HK-2 (cell line): ENCODE data around the gene EBF3.

ENCODE experiments used
- DNase-seq: peaks from one replicate; pipeline ENCODE4 v3.0.0-alpha.2; 2018; ENCODE audit not compliant: unreplicated experiment

Gene EBF3

DNA sequence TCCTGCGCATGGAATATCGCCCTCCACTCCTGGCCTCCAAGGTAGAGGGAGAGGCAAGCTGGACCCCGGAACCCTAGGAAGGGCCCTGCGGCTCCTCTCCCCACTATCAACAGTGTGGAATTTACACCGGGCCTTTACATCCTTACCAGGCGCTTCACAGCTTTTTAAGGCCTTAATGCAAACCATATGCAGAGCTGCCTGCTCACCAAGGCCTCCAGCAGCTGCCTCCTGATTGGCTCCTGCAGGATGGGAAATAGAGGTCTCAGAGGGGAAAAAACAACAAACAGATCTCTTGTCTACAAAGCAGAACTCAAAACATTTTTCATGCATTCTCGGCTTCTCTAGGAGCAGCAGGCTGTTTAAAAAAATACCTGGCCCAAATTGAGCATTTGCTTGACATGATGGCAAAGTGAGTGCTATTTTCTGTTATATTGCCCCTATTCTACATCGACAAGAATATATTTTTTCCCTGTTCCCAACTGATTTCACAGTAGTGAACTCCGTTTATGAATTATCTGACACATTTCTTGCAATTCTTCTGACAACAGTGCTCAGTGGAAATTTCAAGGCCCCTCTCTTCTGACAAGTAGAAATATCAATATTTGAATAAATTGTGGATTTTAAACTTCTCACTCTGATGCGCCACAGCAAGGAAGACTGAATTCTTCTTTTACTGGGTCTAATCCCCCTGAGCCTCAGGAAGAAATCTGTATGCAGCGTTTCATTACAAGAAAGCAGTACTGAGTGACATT lies 51.7 kb downstream of the EBF3 start:
- DNase-seq = no peak

DNA sequence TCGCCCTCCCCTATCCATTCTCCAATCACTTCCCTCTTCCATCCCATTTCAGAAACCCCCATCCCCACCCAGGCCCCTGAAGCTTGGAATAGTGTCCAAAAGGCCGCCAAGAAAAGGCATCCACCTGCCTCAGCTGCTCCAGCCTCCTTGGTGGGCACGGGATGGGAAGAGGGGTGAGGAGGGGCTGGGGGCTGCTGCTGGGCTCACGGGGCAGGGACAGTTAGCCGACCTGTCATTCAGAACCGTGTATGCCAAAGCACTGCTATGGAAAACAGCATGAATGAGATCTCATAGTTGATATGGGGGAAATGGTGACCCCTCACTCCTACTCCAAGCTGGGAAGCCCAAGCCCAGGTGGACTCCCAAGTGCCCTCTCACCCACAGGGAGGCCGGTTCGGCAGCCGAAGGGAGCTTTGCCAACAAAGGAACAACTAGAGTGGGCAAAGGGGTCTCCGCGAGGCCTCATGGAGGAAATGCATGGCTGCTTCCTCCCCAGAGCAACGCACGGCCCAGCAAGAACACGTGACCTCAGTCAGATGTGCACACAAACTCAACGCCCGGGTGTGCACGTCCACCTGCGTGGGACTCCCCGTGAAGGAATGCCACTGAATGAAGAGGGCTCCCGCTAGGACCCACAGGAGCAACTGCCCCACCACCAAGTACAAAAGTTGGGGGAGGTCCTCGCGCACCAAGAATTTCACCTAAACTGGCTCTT lies 52.5 kb downstream of the EBF3 start:
- no peak for DNase-seq

DNA sequence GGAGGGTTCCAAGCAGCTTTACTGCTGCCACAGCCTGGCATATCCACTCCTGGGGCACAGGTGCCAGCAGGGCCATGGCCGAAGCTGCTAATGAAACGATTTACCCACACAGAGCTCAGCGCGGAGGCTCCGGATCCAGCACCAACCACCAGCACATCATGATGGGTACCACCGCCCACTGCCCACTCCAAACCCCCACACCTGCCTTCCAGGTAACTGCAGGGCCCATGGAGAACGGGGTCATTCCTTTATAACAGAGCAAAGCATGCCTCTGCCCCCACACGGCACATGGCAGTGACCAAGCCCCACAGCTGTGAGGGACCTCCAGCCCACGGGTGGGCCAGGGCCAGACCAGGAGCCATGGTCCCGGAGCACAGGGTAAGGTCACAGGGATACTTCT lies 53.2 kb downstream of the EBF3 start:
- DNase-seq = no peak

DNA sequence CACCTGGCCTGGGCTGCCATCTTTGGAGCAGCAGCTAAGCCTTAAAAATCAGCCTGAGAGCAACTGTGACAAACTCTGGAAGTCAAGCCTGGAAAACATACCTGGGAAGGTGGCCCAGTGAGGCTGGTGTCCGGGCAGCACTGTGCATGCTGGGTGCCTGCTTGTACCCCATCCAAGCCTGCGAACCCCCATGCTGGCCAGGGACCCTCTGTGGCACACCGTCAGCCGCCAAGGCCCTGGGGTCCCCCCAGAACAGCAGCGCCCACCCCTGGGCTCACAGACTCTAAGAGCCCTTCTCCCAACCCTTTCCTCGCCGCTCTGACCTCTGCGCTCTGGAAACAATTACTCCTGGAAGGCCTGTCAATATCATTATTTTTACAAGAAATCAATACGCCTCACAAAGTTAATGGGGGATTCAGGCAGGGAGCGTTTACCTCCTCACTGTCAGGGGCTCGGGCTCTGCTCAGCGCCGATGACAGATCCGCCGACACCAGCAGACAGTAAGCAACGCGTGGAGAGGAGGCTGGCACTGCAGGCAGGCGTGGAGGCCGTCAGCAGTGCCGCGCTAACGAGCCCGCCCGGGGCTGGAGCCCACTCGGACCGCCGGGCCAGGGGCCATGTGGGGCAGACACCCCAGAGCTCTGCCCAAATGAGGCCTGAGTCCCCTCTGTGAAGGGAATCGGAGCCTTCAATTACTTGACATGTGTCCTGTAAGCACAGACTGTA lies 54.4 kb downstream of the EBF3 start:
- DNase-seq = no peak

DNA sequence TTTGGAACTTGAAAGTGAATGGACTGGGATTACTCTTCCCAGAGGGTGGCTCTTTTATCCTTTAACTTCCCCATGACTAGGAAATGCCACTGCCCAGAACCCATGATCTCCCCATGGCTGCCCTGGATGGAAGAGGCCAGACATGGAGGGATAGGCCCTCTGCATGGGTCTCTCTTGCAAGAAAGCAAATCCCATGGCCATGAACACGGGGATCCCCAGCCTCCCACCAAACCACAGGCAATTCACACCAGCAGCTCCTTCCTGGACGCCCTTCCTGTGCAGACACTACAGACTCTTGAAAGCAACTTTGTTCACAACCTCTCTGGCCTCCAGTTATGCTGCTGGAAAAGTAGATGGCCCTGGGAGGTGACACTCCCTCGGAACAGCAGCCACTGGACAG lies 55.0 kb downstream of the EBF3 start:
- DNase-seq = no peak

DNA sequence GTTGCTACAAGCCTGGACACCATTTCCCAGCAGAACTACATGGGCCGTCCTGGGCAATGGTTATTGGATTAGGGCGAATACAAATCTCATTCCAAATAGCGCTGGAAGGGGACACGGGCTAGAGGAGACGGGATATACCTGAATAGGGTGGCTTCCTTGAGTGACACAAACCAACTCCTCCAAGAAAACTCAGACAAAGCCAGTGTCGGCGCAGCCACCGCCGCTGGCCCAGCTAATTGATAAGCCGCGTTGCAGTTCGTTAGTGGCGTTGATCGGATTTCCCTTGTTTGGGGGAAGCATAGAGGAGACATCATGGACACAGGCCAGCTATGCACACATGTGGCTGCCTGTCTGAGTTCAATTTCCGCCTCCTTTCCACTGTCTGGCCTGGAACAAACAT lies 55.7 kb downstream of the EBF3 start:
- no peak for DNase-seq

DNA sequence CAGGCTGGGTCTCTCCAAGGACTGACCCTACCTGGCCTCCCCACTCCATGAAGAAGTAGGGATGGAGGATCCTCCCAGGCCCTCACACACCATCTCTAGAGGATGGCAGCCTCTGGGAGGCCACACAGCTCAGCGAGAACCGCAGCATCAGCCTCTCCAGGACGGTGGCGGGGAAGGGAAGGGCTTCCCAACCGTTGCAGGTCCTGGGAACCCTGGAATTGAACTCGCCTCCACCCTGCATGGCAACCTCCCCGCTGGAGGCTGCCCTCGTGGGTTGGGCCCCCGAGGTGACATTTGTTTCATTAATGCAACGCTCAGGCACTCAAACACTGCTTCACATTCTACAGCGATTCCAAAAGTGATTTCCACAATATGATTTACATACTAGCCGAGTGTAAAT lies 58.5 kb downstream of the EBF3 start:
- DNase-seq = no peak

DNA sequence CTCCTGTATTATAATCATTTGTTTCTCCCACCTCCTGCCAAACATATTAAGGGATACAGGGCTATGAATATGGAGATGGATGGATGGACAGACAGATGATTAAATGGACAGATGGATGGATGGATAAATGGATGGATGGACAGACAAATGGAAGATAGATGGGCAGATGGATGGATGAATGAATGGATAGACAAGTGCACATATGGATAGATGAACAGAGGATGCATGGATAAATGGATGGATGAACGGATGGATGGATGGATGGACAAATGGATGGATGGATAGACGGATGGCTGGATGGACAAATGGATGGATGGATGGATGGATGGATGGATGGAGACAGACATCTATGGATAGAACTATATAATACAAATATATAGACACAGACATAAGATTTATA lies 59.8 kb downstream of the EBF3 start:
- no peak for DNase-seq

DNA sequence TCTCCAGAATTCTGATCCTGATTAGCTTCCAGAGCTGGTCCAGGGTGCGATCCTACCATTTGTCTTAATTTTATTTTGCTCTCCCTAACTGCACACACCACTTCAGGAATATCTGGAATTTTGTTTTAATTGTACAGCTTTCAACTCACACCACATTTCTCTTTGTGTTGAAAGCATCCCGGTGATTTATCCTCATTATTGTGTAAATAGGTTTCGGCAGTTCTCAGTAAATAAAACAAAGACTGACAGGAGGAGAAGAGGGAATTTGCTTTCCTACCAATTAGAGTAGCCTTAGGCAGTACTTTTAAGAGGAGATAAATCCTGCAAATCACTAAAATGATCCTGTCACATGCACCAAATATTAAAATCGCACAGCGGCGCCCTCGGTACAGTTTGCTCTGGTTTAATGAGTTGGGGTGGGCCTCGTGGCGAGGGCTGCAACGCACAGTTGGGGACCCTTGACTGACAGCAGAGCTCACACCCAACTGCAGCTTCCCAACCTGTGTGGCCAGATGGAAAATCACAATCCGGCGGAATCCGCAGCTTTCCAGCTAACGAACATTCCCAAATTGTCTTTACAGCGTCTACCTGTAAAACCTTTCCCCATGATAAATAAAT lies 62.6 kb downstream of the EBF3 start:
- no peak for DNase-seq

DNA sequence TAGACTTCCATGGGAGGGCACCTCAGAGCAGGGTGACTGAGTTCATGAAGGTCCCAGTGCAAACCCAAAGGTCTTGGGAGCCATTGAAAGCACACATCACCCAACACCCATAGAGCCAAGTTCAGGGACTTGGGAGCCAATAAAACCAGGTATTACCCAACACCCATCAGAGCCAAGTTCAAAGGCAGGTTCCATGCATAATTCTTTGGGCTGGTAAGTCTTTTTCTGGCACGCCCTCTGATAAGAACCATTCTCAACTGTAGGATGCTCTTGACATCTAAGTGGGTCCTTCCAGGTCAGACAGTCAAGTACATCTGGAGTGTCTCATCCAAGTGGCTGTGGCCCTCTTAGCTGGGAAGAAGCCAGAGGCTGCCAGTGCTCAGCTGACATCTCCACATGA lies 63.2 kb downstream of the EBF3 start:
- no peak for DNase-seq

DNA sequence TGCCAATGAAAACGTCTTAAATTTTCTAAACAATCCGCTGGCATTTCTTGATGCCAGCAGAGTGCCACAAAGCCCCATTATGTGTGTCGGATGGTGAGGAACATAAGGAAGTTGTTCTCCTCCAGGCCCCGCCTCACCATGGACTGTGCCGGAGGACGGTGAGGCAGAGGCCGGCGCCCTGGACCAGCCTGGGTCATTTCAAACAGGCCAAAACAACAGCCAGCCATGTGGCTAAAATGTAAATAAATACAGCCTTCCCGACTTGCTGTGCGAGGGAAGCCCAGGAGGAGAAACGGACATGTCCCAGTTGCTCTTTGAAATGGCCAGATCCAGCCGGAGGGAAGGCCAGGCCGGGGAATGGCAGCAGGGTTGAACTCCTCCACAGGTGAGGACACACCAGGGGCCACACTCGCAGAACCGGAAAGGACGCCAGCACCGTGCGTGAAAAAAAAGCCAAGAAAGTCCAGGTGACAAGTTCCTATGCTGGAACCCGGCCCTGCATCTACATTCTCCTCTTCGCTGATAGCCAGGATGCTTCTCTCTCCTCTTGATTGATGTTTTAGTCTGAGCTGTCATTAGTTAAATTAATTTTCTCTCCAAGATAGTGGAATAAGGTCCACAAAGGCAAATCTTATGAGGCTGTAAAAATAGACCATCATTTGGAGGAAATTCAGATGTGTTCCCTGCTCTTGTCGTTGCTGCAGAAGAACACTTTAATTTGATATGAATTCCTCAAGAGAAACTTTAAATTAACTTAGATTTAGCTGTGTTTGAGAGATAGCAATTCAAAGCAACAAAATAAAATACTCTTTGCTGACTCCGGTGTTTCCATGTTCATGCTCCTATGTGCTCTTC lies 64.6 kb downstream of the EBF3 start:
- no peak for DNase-seq

DNA sequence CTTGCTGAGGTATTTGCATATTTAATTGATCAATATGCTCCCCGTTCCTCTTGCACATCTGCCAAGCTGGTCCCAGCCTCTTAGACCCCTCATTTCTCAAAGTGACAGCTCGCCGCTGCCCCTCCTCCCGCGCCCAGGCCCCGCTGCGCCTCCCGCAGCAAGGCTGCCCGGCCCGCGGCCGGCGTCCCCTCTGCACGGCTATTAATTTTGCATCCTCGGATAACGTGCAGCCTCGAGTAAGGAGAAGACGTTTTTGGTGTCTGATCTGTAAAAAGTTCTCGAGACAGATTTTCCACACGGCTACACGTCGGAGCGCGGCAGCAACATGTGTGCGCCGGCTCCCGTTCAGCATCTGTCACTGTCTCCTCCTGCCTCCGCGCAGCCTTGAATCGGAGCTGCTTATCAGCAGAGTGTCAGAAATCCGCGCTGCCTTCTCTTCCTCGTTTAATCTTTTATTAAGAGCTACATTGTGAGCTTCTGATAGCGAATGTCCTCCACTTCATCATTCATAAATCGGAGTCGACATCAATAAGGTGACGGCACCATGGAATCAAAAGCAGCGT lies 65.3 kb downstream of the EBF3 start:
- no peak for DNase-seq

DNA sequence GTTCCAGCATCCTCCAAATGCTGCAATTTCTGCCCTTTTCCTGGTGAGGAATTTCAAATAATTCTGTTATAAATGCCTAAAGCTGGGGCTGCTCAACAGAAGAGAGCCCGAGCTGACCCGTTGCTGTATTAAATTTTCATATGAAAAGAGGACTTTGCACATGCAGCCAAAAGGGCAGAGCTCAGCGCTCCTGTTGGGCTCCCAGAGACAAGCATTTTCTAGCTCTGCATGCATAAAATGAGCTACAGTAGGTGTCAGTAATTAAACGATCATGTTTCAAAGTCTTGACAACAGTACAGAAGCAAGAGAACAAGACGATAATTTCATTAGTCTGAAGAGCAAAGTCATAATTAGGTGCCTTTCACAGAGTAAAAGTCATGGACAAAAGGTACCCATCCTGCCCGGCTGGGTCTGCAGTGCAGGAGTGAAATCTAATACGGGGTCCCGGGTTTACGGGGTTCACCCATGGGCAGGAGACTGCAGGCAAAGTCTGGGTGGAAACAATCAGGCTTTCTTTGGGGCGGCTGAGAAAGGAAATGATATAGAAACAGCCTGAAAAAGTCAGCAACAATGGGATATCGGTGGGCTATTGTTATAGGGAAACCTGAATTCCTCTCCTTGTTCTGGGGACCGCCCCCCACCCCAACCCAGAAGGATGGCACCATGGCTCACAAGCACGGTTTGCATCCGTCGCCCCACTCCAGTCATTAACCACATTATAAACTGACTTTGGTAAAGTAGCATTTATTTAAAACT lies 66.0 kb downstream of the EBF3 start:
- DNase-seq = no peak

DNA sequence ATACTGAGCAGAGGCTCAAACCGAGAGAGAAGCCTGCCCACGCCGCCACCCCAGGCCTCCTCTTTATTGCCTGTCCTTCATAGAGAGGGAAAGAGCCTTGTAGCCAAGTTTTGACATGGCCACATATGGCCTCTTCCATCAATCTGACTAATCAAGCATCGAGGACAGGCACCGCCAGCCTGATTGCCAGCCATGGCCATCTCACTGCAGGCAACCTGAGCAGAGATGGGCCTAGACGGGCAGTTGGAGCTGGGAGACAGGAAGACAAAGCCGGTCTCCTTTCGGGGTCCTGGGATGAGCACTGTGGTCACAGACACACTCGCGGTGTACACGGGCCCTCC lies 67.2 kb downstream of the EBF3 start:
- DNase-seq = no peak

DNA sequence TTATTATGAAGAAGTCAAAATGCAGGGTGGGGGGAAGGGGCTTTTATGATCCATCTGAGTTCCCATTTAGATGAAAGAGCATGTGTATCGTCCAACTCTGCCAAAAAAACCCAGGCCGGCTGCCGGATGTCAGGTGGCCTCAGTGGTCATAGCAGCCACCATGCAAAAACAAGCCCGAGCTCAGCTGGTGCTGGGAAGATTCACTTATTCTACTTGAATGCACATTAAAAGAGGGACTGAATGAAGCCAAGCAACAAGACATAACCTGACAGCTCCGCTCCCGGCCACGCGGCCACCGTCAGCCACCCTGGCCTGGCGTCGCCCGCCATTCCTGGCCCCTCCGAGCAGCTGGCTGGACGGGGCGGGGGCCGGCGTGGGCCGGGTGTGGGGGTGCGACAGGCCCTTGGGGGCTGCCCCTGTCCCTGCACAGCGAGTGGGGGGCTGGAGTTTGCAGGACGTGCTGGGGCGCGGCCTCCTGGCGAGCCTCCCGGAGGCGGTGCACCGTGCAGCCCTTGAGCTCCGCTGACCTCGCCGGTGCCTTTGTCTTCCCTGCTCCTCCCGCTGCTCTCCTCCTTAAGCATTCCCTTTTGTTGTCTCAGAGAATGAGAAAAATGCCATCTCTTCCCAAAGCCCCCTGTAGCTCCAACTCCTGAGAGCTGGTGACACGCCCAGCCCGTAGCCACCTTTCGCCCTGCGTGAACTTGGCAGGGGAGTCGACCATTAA lies 67.8 kb downstream of the EBF3 start:
- no peak for DNase-seq

DNA sequence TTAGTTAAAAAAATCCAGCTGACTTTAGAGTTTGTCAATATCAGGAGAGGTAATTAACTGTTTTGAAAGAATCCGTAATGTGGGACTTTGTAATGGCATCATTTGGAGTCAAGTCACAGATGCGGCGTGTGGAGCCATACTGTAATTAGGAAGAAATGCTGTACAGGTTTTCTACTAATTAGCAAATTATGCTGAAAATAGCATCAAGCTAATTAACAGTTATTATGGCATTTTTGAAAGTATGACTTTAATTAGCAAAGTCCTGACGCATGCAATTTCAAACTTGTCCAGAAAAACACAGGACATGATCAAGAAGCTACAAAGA lies 68.3 kb downstream of the EBF3 start:
- no peak for DNase-seq

DNA sequence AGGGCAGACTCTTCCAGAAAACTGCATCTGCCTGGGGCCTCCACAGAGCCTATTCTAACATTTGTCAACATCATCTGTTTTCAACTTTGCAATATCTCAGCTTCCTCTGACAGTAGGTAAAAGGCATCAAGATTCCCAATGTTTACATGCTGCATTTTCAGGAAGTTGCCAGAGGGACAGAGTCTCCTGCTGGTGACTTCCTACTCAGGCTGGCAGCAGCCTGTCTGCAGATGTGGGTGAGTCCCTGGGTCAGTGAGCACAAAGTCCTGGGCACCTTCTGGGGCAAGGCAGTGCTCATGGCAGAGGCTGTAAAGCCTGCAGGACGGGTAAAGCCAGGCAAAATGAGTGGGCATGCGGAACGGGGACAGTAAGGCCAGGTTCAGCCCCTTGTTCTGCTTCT lies 69.4 kb downstream of the EBF3 start:
- DNase-seq = no peak

DNA sequence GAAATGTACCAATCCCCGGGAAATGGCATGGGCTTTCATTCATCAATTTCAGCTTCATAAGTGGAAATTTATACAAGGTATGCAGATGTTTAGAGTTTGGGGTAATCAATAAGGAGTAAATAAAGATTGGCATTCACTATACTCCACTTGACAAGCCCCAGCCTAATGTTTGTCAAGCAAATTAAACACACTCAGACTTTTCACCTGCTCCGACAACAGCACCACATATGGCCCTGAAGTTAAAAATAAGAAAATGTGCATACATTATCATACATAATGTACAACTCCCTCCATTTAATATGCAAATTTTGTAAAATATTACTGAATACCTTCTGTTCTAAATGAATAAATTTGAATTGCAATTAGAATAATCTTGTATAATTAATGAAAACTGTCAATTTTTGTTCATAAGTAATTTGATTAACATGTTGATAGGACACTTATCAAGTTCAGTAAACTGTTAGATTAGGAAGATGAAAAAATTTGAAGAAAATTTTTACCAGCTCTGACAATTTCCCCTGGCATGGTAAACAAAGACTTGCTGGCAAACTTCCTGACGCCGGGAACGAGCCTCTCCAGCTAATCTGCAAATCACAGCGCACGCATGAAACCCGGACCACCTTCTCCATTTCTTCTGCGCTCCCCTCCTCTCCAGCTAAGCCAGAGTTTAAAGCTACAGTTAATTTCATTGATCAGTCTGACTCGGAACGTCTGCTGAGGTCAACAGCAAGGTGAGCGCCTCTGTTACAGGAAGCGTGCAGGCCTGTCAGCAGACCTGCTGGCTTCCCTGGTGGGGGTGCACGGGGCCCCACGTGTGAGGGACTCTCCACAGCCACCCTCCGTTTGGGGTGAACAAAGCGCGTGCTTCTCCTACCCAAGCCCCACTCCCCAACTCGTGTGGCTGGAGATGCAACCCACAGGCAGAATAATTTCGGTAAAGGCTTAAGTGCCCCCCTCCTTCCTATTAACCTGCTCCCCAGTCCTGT lies 70.7 kb downstream of the EBF3 start:
- no peak for DNase-seq

DNA sequence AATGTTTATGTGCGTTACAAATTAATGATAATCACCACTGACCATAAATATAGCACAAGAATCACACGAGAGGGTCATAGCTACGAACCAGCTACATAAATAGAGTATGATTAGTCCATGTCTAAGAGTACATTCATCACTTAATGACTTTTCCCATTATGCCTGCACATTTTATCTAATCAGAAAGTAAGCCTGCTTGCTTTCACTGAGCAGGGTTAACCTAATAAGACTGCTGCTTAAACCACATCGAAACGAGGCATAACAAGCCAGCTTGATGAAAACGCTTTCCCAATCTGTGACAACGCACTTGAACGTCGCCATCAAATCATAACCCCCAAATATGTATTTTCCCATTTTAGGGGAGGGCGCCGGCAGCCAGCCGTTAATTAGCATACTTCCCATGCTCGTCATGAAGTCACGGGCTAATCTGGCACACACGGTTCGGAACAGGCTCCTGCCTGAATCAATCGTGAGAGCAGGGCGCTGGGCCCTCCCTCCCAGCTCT lies 71.5 kb downstream of the EBF3 start:
- DNase-seq = no peak
